K562 (cell line): Measurements from ENCODE around the gene TUT7. TPM values are rescaled to one million over a fixed set of nuclear protein-coding genes. Genes with fewer than 3 reads are reported as not detected.

ENCODE experiments used
- ATAC-seq: fragments of 200-7000 bp; cut with Tn5 transposase; 3 replicates; pipeline ENCODE4 v1.9.1; 2020; ENCODE audit warnings: moderate library complexity
- BruUV-seq: library from RNA; stranded (reverse); fragments of 400-500 nt; replicated peaks from 2 replicates; lab custom pipeline; 2021; lab: Mats Ljungman, UMichigan
- CTCF ChIA-PET: fragments of 300-600 bp; formaldehyde crosslinking; extraction: SDS; loops from one replicate; lab custom pipeline; 2021; ENCODE audit warnings: low intra/inter-chr PET ratio; lab: Yijun Ruan, JAX
- POLR2A ChIA-PET: fragments of 300-600, 350-650 bp; sonication (Branson Sonifier 250); formaldehyde crosslinking; extraction: SDS; loops from one replicate; lab custom pipeline; 2021; ENCODE audit warnings: antibody characterized with exemption, inconsistent platforms; lab: Yijun Ruan, JAX
- DNase-seq, 4 experiments: peaks; one replicate each; pipeline versions ENCODE4 v3.0.0 to v3.0.0-alpha.2; 2011 to 2018; ENCODE audit warnings: low spot score in 3 of 4, mixed read lengths in 3 of 4; ENCODE audit errors: extremely low read depth in 1 of 4
- FAIRE-seq: peaks from 2 replicates; lab custom pipeline; 2011; peaks lifted over from hg19 to GRCh38; lab: Jason Lieb, UNC
- H2AFZ ChIP-seq: 2 replicates; pipeline ENCODE4 v1.6.0; 2011; ENCODE audit warnings: low read depth, low read length, control low read depth, inconsistent platforms
- H3K27ac ChIP-seq: fragments of 200-600 bp; 3 replicates; pipeline ENCODE4 v1.8.0; 2011; ENCODE audit warnings: low read depth, mild to moderate bottlenecking, control low read depth, inconsistent platforms, low read length, moderate library complexity, mixed read lengths; ENCODE audit errors: extremely low read depth
- H3K27me3 ChIP-seq, 2 experiments: fragments of 300-600 bp in 1 of 2; 2 replicates in 1 of 2; 3 replicates in 1 of 2; pipeline versions ENCODE4 v1.6.0 to v1.8.0; 2011; ENCODE audit warnings: inconsistent platforms in 2 of 2, low read length in 2 of 2, mild to moderate bottlenecking in 1 of 2, mixed read lengths in 1 of 2, moderate library complexity in 1 of 2; ENCODE audit not compliant: control insufficient read depth in 2 of 2, insufficient read depth in 2 of 2
- H3K36me3 ChIP-seq: fragments of 300-600 bp; 3 replicates; pipeline ENCODE4 v1.8.0; 2011; ENCODE audit warnings: mild to moderate bottlenecking, low read length, inconsistent platforms; ENCODE audit not compliant: control insufficient read depth, insufficient read depth
- H3K4me1 ChIP-seq, 2 experiments: fragments of 200-600 bp in 1 of 2; replicated peaks in 1 of 2; 2 replicates in 1 of 2; 3 replicates in 1 of 2; pipeline versions ENCODE4 v1.5.1 to v1.8.0; 2011; ENCODE audit warnings: inconsistent platforms in 2 of 2, low read length in 2 of 2, mild to moderate bottlenecking in 1 of 2, mixed read lengths in 1 of 2, moderate library complexity in 1 of 2; ENCODE audit not compliant: control insufficient read depth in 2 of 2, insufficient read depth in 2 of 2
- H3K4me2 ChIP-seq: 2 replicates; pipeline ENCODE4 v1.6.1; 2011; ENCODE audit warnings: low read length, control low read depth, inconsistent platforms, mixed read lengths; ENCODE audit not compliant: insufficient read depth
- H3K4me3 ChIP-seq: fragments of 200-600 bp; sonication (generic), shearing (Covaris generic); 2 replicates; pipeline ENCODE4 v1.5.1; 2016; ENCODE audit warnings: control low read depth, inconsistent platforms
- H3K79me2 ChIP-seq: fragments of 200-600 bp; 3 replicates; pipeline ENCODE4 v1.8.0; 2011; ENCODE audit warnings: low read length, inconsistent platforms; ENCODE audit not compliant: control insufficient read depth, insufficient read depth
- H3K9ac ChIP-seq, 2 experiments: 2 replicates each; pipeline versions ENCODE4 v1.6.0 to v1.6.1; 2011; ENCODE audit warnings: low read depth in 2 of 2, low read length in 2 of 2, control low read depth in 1 of 2, inconsistent platforms in 1 of 2, mild to moderate bottlenecking in 1 of 2, mixed read lengths in 1 of 2; ENCODE audit not compliant: insufficient read depth in 1 of 2
- H3K9me1 ChIP-seq: one replicate; pipeline ENCODE4 v1.6.0; 2011; ENCODE audit warnings: inconsistent platforms, mild to moderate bottlenecking, low read length, moderate library complexity; ENCODE audit not compliant: control insufficient read depth, insufficient read depth
- H3K9me3 ChIP-seq: replicated peaks from 2 replicates; pipeline ENCODE4 v1.5.1; 2011; ENCODE audit warnings: low read depth, low read length, inconsistent platforms; ENCODE audit not compliant: control insufficient read depth, insufficient read depth
- H4K20me1 ChIP-seq: replicated peaks from 2 replicates; pipeline ENCODE4 v1.6.1; 2011; ENCODE audit warnings: low read length, inconsistent platforms, mixed read lengths; ENCODE audit not compliant: control insufficient read depth, insufficient read depth
- CBFA2T3 ChIP-seq: fragments of 450-650 bp; IDR thresholded peaks from 2 replicates; pipeline ENCODE4 v1.6.1; 2017
- CREM ChIP-seq: IDR thresholded peaks from 2 replicates; pipeline ENCODE4 v1.6.1; 2014; ENCODE audit warnings: antibody characterized with exemption, low read depth
- DACH1 ChIP-seq: fragments of 450-650 bp; IDR thresholded peaks from 2 replicates; pipeline ENCODE4 v1.6.1; 2018; ENCODE audit not compliant: partially characterized antibody
- FOXJ2 ChIP-seq: fragments of 200-800 bp; sonication (Bioruptor generic); IDR thresholded peaks from 2 replicates; pipeline ENCODE4 v1.6.1; 2016; ENCODE audit warnings: missing genetic modification characterization, missing compliant biosample characterization
- HNRNPUL1 ChIP-seq: fragments of 200-400 bp; formaldehyde crosslinking; IDR thresholded peaks from 2 replicates; pipeline ENCODE4 v1.6.1; 2017; ENCODE audit warnings: low read length
- KAT7 ChIP-seq: sonication (generic); formaldehyde crosslinking; IDR thresholded peaks from 2 replicates; pipeline ENCODE4 v1.8.0; 2022; ENCODE audit warnings: missing genetic modification reagents, mild to moderate bottlenecking, borderline replicate concordance
- POLR2G ChIP-seq: fragments of 200-400 bp; formaldehyde crosslinking; IDR thresholded peaks from 2 replicates; pipeline ENCODE4 v1.6.1; 2017; ENCODE audit warnings: low read depth, mild to moderate bottlenecking, antibody characterized with exemption, low read length, moderate library complexity
- RBBP5 ChIP-seq: fragments of 200-600 bp; sonication (generic); IDR thresholded peaks from 2 replicates; pipeline ENCODE4 v1.6.1; 2012; ENCODE audit warnings: borderline replicate concordance, mild to moderate bottlenecking, low read length, control low read depth, inconsistent platforms; ENCODE audit not compliant: insufficient read depth, poor library complexity, severe bottlenecking
- SAP30 ChIP-seq: fragments of 200-600 bp; sonication (generic); IDR thresholded peaks from 2 replicates; pipeline ENCODE4 v1.6.1; 2012; ENCODE audit warnings: borderline replicate concordance, low read depth, mild to moderate bottlenecking, moderate library complexity, low read length, control low read depth, inconsistent platforms; ENCODE audit not compliant: insufficient read depth, poor library complexity, severe bottlenecking
- SNAPC5 ChIP-seq: fragments of 250-450 bp; sonication (Bioruptor Pico); IDR thresholded peaks from 2 replicates; pipeline ENCODE4 v1.8.0; 2021; ENCODE audit warnings: moderate library complexity, mild to moderate bottlenecking, inconsistent platforms
- ZNF398 ChIP-seq: fragments of 250-450 bp; sonication (Bioruptor Pico); IDR thresholded peaks from 2 replicates; pipeline ENCODE4 v1.8.0; 2021; ENCODE audit warnings: moderate library complexity, mild to moderate bottlenecking, inconsistent platforms
- ZNF511 ChIP-seq: sonication (generic); formaldehyde crosslinking; IDR thresholded peaks from 2 replicates; pipeline ENCODE4 v1.8.0; 2022; ENCODE audit warnings: mild to moderate bottlenecking, missing genetic modification reagents
- ZNF778 ChIP-seq: fragments of 450-650 bp; formaldehyde crosslinking; IDR thresholded peaks from 2 replicates; pipeline ENCODE4 v1.4.0; 2020; ENCODE audit warnings: mild to moderate bottlenecking, moderate library complexity
- ZNF830 ChIP-seq: fragments of 250-450 bp; sonication (Bioruptor Pico); IDR thresholded peaks from 2 replicates; pipeline ENCODE4 v1.5.0; 2021; ENCODE audit warnings: mild to moderate bottlenecking
- WGBS: fragments of 100-300 bp; shearing (Covaris generic); methylation state at CpG from one replicate; pipeline ENCODE4 v1.1.6; 2016; ENCODE audit warnings: low coverage, mixed read lengths; ENCODE audit not compliant: insufficient coverage; ENCODE audit errors: missing lambda C conversion rate; 5-methylcytosine and 5-hydroxymethylcytosine counted together
- in situ Hi-C: fragments of 300-500 bp; cut with MboI; formaldehyde crosslinking; loops from 4 replicates; pipeline ENCODE4 v1.15.0; 2018; ENCODE audit warnings: inconsistent platforms, mixed read lengths
- intact Hi-C: fragments of 100-400 bp; cut with micrococcal nuclease; formaldehyde crosslinking; loops from 2 replicates; pipeline ENCODE4 v1.14.2; 2022
- polyA plus RNA-seq, 8 experiments: library from polyadenylated mRNA; depleted of rRNA in 4 of 8; stranded (reverse) in 5 of 8; unstranded in 3 of 8; fragments of >200 nt; fragmentation: Nextera tagmentation in 2 of 8; fragmentation: Illumina TruSeq in 1 of 8; extraction: Ambion mirVana in 2 of 8; extraction: Trizol in 1 of 8; gene quantifications; 2 replicates each; pipeline versions ENCODE4 v1.2.1 to v1.2.3, GENCODE V29; 2011 to 2014; ENCODE audit warnings: inconsistent platforms in 1 of 8, missing spikeins in 1 of 8
- total RNA-seq, 7 experiments: library from RNA; depleted of rRNA in 6 of 7; stranded (reverse); fragments of >200 nt in 6 of 7; fragmentation: Illumina TruSeq in 2 of 7; extraction: Trizol in 2 of 7; gene quantifications; 2 replicates each; pipeline versions ENCODE4 v1.2.1 to v1.2.3, GENCODE V29; 2011 to 2021; ENCODE audit warnings: low replicate concordance in 1 of 7
- TF ChIP-seq, protein P1 (sequence below), 2 experiments: fragments of 250-450 bp in 1 of 2; fragments of 450-650 bp in 1 of 2; sonication (Bioruptor Pico) in 1 of 2; IDR thresholded peaks; 2 replicates each; pipeline versions ENCODE4 v1.6.1 to v1.8.0; 2016 to 2021; ENCODE audit warnings: mild to moderate bottlenecking in 2 of 2, moderate library complexity in 2 of 2, missing compliant biosample characterization in 1 of 2, missing genetic modification characterization in 1 of 2
- TF ChIP-seq, protein P2 (sequence below): fragments of 450-650 bp; IDR thresholded peaks from 2 replicates; pipeline ENCODE4 v1.6.1; 2016; ENCODE audit warnings: low read depth, mild to moderate bottlenecking, moderate library complexity
- TF ChIP-seq, protein P3 (sequence below): IDR thresholded peaks from 2 replicates; pipeline ENCODE4 v1.6.1; 2011; ENCODE audit not compliant: insufficient read length; ENCODE audit errors: extremely low read depth

The TUT7 gene
- total and polyA plus RNA-seq, 9 of the 15 experiments (the other 6 are each of a cell fraction or from before 2014, with no cell fraction given): 5.9 to 26.9 (median 15.2) TPM

- TF ChIP-seq SNAPC5 (CRISPR knock-in tag): no peak
- no peak for TF ChIP-seq ZNF778
- TF ChIP-seq DACH1: no peak
- TF ChIP-seq, protein P1, sequence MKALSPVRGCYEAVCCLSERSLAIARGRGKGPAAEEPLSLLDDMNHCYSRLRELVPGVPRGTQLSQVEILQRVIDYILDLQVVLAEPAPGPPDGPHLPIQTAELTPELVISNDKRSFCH (CRISPR knock-in tag; IDR thresholded peaks at IDR 0.05): no peak
- TF ChIP-seq, protein P1 (tag; IDR thresholded peaks at IDR 0.05): no peak
- TF ChIP-seq ZNF830 (CRISPR knock-in tag): no peak
Observed at GRCh38 chr9:86257391-86257790, 96.8 kb downstream of the TUT7 start (continued).

DNA sequence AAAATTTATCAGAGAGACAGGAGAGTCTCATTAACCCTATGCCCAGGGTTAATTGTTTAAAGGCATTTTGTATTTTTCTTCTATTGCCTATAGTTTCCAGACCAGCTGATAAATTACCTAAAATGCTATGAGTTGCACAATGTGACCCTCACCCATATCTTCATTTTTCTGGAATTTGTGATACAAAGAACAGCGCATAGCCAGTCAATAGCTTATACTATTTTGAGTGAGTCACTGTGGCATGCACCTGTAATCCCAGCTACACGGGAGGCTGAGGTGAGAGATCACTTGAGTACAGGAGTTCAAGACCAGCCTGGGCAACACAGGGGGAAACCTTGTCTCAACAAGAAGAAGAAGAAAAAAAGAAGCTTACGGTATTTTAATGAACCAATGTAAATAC is 97.6 kb downstream of the TUT7 start:
- in situ Hi-C loops (no loop called here), intact Hi-C loops (no loop called here)
- H3K4me1 ChIP-seq: no peaks in the 10 kb centered on the region
- H3K4me2 ChIP-seq: no peak overlapping the region
- BruUV-seq: no TSS peak
- ChIA-PET CTCF (no interaction called here), POLR2A (interaction anchor here (0.9 kb wide), 1 partner anchor 14 kb away, joined by 3 read pairs; no protein-coding TSS in a partner anchor)
- H3K9me1 ChIP-seq: no peaks in the 10 kb centered on the region
- WGBS: 57% methylated on average over 3 of the region's 3 CpGs
- H3K9ac ChIP-seq: no peak overlapping the region
- H2AFZ ChIP-seq: no peak overlapping the region
- FAIRE-seq: no peak
- no peaks in the 10 kb centered on the region for H3K79me2 ChIP-seq
- no peaks in the 10 kb centered on the region for H3K27me3 ChIP-seq
- no peaks in the 10 kb centered on the region for H3K9me3 ChIP-seq
- no peaks in the 10 kb centered on the region for H4K20me1 ChIP-seq
- no peak for DNase-seq
- no peak for ATAC-seq
- H3K4me3 ChIP-seq: no peak overlapping the region
- no peak overlapping the region for H3K27ac ChIP-seq
- no peaks in the 10 kb centered on the region for H3K36me3 ChIP-seq
- no peak for TF ChIP-seq RBBP5
- no peak for TF ChIP-seq ZNF511 (CRISPR knock-in tag)
- no peak for TF ChIP-seq KAT7 (CRISPR knock-in tag)
- TF ChIP-seq CREM: no peak
- no peak for TF ChIP-seq CBFA2T3
- no peak for TF ChIP-seq FOXJ2 (tag)
- TF ChIP-seq ZNF398 (CRISPR knock-in tag): no peak
- no peak for TF ChIP-seq POLR2G
- TF ChIP-seq, protein P2, sequence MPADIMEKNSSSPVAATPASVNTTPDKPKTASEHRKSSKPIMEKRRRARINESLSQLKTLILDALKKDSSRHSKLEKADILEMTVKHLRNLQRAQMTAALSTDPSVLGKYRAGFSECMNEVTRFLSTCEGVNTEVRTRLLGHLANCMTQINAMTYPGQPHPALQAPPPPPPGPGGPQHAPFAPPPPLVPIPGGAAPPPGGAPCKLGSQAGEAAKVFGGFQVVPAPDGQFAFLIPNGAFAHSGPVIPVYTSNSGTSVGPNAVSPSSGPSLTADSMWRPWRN: no peak
- no peak for TF ChIP-seq SAP30
- TF ChIP-seq, protein P3, sequence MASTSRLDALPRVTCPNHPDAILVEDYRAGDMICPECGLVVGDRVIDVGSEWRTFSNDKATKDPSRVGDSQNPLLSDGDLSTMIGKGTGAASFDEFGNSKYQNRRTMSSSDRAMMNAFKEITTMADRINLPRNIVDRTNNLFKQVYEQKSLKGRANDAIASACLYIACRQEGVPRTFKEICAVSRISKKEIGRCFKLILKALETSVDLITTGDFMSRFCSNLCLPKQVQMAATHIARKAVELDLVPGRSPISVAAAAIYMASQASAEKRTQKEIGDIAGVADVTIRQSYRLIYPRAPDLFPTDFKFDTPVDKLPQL: no peak
- no peak for TF ChIP-seq HNRNPUL1
